ENCODE results near the gene SIMC1. TPM values are rescaled to one million over a fixed set of nuclear protein-coding genes. Genes with fewer than 3 reads are reported as not detected.

Gene SIMC1
- total RNA-seq, 1 experiment from 2014 or later, result 17.7 TPM

DNA sequence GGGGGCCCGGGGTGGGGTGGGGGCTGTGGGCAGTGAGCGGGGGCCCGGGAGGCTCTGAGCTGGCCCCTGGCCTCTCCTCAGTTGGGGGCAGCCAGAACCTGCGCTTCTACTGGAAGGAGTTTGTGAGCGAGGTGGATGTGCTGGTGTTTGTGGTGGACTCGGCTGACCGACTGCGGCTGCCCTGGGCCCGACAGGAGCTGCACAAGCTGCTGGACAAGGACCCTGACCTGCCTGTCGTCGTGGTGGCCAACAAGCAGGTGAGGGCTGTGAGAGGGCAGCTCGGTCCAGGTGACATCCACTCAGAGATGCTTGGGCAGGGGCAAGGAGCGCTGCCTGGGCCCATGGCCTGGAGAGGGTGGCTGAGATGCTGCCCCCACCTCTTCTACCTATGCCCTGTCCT, 130.5 kb downstream of the SIMC1 start:
- H2BK12ac ChIP-seq (ENCODE audit: insufficient read length, low read depth, low read length), result no peak overlapping the region
- Mint-ChIP-seq H3K4me3 (no peak overlapping the region), H3K9me3 (no peaks in the 10 kb centered on the region), H3K27ac (no peak overlapping the region), H3K27me3 (ENCODE audit: low read depth) (peaks cover 33% of the 10 kb centered on the region), H3K4me1 (peaks cover 4 to 9% of the 10 kb centered on the region in 2 experiments), H3K36me3 (ENCODE audit: insufficient read depth in 1 of 3, low read depth in 3 of 3) (peaks cover 9 to 25% (median 12%) of the 10 kb centered on the region in 3 experiments)
- no peak overlapping the region for H3K4me2 ChIP-seq (ENCODE audit: insufficient read depth, insufficient read length, low read length)
- DNase-seq, result no peak
- H4K8ac ChIP-seq (replicated peaks; ENCODE audit: insufficient read length, low read depth, low read length), result no peak overlapping the region
- H3K18ac ChIP-seq (ENCODE audit: insufficient read length, low read depth, low read length), result no peak overlapping the region
- no peak overlapping the region for H3K27ac ChIP-seq (ENCODE audit: insufficient read length, low read depth, low read length)
- no peaks in the 10 kb centered on the region for H3K79me2 ChIP-seq (ENCODE audit: insufficient read depth, low read length)
- H3K9ac ChIP-seq (ENCODE audit: extremely low read depth, insufficient read length, low read length), result no peak overlapping the region
- WGBS (ENCODE audit: extremely low coverage, insufficient read length, low lambda C conversion rate), result no CpG with 5 or more reads among the region's 13 CpGs
- no peak overlapping the region for H2AK5ac ChIP-seq (ENCODE audit: insufficient read length, low read length)
- H2BK15ac ChIP-seq (ENCODE audit: low read depth, low read length), result no peak overlapping the region
- H3K23me2 ChIP-seq (ENCODE audit: insufficient read length, low read depth, low read length, poor library complexity, severe bottlenecking), result peaks cover 16% of the 10 kb centered on the region
- no peak overlapping the region for H3K56ac ChIP-seq (ENCODE audit: insufficient read length, low read depth, low read length)
- H2BK20ac ChIP-seq (ENCODE audit: low read depth, low read length, poor library complexity, severe bottlenecking), result no peak overlapping the region
- H3K9me3 ChIP-seq (ENCODE audit: control insufficient read depth, low read depth, low read length), result no peaks in the 10 kb centered on the region
- no peak overlapping the region for H2BK5ac ChIP-seq (ENCODE audit: insufficient read length, low read length)
- H4K5ac ChIP-seq (ENCODE audit: insufficient read length, low read depth, low read length), result no peak overlapping the region
- H4K91ac ChIP-seq (ENCODE audit: insufficient read length, low read depth, low read length), result no peak overlapping the region
- H3K79me1 ChIP-seq (ENCODE audit: insufficient read depth, low read depth, low read length, poor library complexity, severe bottlenecking), result no peaks in the 10 kb centered on the region
- no peaks in the 10 kb centered on the region for H3K4me1 ChIP-seq (ENCODE audit: insufficient read depth, low read length)
- no peak overlapping the region for H2BK120ac ChIP-seq (ENCODE audit: low read depth, low read length, poor library complexity, severe bottlenecking)
- no peaks in the 10 kb centered on the region for H4K20me1 ChIP-seq (ENCODE audit: control insufficient read depth, insufficient read depth, insufficient read length)
- no peak overlapping the region for H3K23ac ChIP-seq (ENCODE audit: insufficient read length, low read depth, low read length)
- H3K14ac ChIP-seq (ENCODE audit: insufficient read depth, low read length), result no peak overlapping the region
- TF ChIP-seq, protein P1, sequence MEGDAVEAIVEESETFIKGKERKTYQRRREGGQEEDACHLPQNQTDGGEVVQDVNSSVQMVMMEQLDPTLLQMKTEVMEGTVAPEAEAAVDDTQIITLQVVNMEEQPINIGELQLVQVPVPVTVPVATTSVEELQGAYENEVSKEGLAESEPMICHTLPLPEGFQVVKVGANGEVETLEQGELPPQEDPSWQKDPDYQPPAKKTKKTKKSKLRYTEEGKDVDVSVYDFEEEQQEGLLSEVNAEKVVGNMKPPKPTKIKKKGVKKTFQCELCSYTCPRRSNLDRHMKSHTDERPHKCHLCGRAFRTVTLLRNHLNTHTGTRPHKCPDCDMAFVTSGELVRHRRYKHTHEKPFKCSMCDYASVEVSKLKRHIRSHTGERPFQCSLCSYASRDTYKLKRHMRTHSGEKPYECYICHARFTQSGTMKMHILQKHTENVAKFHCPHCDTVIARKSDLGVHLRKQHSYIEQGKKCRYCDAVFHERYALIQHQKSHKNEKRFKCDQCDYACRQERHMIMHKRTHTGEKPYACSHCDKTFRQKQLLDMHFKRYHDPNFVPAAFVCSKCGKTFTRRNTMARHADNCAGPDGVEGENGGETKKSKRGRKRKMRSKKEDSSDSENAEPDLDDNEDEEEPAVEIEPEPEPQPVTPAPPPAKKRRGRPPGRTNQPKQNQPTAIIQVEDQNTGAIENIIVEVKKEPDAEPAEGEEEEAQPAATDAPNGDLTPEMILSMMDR (conservative IDR thresholded peaks at IDR 0.05), result no peak
- no peak overlapping the region for H3T11ph ChIP-seq (ENCODE audit: low read length)
- H2AFZ ChIP-seq (ENCODE audit: low read length), result no peak overlapping the region
- peaks cover 6% of the 10 kb centered on the region; the same call in 1 of the 2 replicates for H3K27me3 ChIP-seq (ENCODE audit: insufficient read depth, low read length)
- no peak overlapping the region for H3K4ac ChIP-seq (ENCODE audit: low read depth, low read length)
